Right lobe of liver (tissue), 4 donors: ENCODE data around the gene HTRA1.
A peak's percentile ranks its signal among the peaks of the same experiment; 100 is the strongest.

Experiments used
- POLR2A ChIP-seq: fragments of 450-650 bp; IDR thresholded peaks from one replicate; pipeline ENCODE4 v1.6.1; 2017; ENCODE audit warnings: antibody characterized with exemption, mild to moderate bottlenecking
- TF ChIP-seq, protein P1 (sequence below), 4 donors: fragments of 200-600 bp in 3 of 4; fragments of 450-650 bp in 1 of 4; IDR thresholded peaks; one replicate each; pipeline versions ENCODE4 v1.5.1 to v1.8.0; 2016 to 2022; ENCODE audit warnings: antibody characterized with exemption in 4 of 4, mild to moderate bottlenecking in 2 of 4
- donor health status: DM: no; HTN: no; CAD: no.
- donor health status: DM: no; HTN: no; CAD: no.
- donor health status: DM: no; HTN: yes; CAD: no.

DNA sequence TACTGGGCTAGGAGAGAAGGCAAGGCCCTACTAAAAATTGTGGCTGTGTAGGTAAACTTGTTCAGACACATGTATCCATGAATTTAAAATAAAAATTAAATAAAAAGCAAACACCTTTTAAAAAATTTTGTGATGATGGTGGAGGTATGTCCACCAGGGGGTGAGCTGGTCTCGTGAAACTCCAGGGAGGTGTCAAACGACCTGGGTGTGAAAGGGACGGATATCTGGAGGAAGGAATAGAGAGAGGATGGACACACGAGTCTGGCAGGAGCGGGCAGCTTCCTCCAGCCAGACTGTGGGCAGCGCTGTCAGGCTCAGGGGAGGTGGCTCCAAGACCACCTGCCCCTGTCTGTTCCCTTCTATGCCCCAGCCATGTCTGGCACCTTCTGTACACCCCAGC lies 64.4 kb downstream of the HTRA1 start:
- TF ChIP-seq, protein P1, sequence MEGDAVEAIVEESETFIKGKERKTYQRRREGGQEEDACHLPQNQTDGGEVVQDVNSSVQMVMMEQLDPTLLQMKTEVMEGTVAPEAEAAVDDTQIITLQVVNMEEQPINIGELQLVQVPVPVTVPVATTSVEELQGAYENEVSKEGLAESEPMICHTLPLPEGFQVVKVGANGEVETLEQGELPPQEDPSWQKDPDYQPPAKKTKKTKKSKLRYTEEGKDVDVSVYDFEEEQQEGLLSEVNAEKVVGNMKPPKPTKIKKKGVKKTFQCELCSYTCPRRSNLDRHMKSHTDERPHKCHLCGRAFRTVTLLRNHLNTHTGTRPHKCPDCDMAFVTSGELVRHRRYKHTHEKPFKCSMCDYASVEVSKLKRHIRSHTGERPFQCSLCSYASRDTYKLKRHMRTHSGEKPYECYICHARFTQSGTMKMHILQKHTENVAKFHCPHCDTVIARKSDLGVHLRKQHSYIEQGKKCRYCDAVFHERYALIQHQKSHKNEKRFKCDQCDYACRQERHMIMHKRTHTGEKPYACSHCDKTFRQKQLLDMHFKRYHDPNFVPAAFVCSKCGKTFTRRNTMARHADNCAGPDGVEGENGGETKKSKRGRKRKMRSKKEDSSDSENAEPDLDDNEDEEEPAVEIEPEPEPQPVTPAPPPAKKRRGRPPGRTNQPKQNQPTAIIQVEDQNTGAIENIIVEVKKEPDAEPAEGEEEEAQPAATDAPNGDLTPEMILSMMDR (IDR thresholded peaks at IDR 0.05) = peak; percentile 48 to 62 (median 52)
- TF ChIP-seq POLR2A = no peak
